ENCODE data around the gene LAMB3. TPM values are rescaled to one million over a fixed set of nuclear protein-coding genes. Genes with fewer than 3 reads are reported as not detected.

LAMB3 gene
- total RNA-seq, 2 donors from 2014 or later: 7.2 to 11.9 TPM

DNA sequence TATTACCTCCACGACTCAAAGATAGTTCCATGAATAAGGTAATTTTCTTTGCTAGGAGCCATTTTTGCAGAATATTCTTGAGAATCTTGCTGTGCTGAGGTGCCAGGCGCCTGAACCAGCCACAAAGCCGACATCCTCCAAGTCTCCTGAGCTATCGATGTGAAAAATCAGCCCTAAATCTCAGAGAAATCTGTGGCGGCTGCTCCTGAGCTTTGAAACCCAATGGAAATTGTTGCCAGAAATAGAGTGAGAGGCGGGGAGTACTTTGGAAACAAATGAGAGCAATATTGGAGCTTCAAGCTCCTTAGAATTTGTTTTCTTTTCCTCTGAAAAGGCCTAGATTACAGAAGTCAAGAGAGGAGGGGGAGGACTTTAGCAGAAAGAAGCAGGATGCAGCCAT, 62.4 kb downstream of the LAMB3 start:
- Mint-ChIP-seq H3K27ac (no peak overlapping the region), H3K4me1 (no peaks in the 10 kb centered on the region)

DNA sequence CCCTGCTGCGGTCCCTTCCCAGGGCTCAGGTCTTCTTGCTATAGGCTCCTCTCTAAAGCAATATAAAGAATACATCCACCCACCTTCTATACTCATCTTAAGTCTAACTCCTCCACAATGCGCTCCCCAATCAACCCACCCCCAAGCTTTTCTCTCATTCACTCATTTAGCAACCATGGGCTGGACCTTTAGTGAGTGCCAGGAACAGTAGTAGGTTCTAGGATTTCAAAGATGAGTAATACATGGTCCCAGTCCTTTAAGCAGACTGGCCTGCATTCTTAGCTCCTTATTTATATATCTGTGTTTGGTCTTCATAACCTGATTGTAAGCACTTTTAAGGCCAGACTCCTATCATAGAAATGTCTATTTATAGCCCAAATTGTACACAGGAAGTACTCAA, 62.8 kb downstream of the LAMB3 start:
- Mint-ChIP-seq H3K4me3 (no peak overlapping the region), H3K4me1 (no peaks in the 10 kb centered on the region), H3K36me3 (ENCODE audit: low read depth) (no peaks in the 10 kb centered on the region), H3K27ac (no peak overlapping the region), H3K27me3 (peaks cover 17% of the 10 kb centered on the region), H3K9me3 (no peaks in the 10 kb centered on the region)
- ATAC-seq (replicated peaks): peak; percentile 64

More for the DNA sequence above, 62.4 kb downstream of the LAMB3 start:
- peaks cover 17% of the 10 kb centered on the region for H3K27me3 Mint-ChIP-seq
- no peaks in the 10 kb centered on the region for H3K36me3 Mint-ChIP-seq (ENCODE audit: low read depth)
- H3K4me3 Mint-ChIP-seq: no peak overlapping the region
- no peaks in the 10 kb centered on the region for H3K9me3 Mint-ChIP-seq
- no peak for ATAC-seq (replicated peaks)

DNA sequence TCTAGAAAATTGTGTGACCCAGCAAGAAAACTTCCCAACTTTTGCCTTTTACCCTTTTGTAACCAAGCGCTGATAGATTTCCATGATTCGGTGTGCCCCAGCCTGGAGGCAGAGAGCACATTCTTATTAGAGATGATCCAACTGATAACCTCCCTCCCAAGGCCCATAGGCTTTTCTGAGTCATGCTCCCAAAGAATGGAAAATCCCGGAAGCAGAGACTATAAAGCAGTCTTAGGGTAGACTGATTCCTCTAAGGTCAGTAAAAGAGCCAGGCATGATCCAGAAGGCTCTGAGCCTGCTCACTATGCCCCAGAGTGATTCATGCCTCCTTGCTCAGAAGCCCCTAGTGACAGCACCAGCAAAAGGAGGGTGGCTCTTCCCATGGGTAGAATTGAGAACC, 64.4 kb downstream of the LAMB3 start:
- H3K27ac Mint-ChIP-seq: no peak overlapping the region
- H3K9me3 Mint-ChIP-seq: no peaks in the 10 kb centered on the region
- H3K4me3 Mint-ChIP-seq: no peak overlapping the region
- no peaks in the 10 kb centered on the region for H3K4me1 Mint-ChIP-seq
- peaks cover 14% of the 10 kb centered on the region for H3K27me3 Mint-ChIP-seq
- no peak for ATAC-seq (replicated peaks)
- H3K36me3 Mint-ChIP-seq (ENCODE audit: low read depth): no peaks in the 10 kb centered on the region

GRCh38 chr1:209586221-209586740, 65.9 kb downstream of the LAMB3 start:
- Mint-ChIP-seq H3K4me3 (no peak overlapping the region), H3K27ac (no peak overlapping the region), H3K9me3 (no peaks in the 10 kb centered on the region), H3K27me3 (peaks cover 14% of the 10 kb centered on the region), H3K4me1 (no peaks in the 10 kb centered on the region), H3K36me3 (ENCODE audit: low read depth) (no peaks in the 10 kb centered on the region)
- ATAC-seq (replicated peaks): no peak

- no peaks in the 10 kb centered on the region for H3K4me1 Mint-ChIP-seq
- H3K9me3 Mint-ChIP-seq: no peaks in the 10 kb centered on the region
- H3K36me3 Mint-ChIP-seq (ENCODE audit: low read depth): no peaks in the 10 kb centered on the region
- peak overlapping the region; percentile 2 for H3K4me3 Mint-ChIP-seq
- ATAC-seq (replicated peaks): no peak
- no peak overlapping the region for H3K27ac Mint-ChIP-seq
- peaks cover 14% of the 10 kb centered on the region for H3K27me3 Mint-ChIP-seq
These were observed 66.6 kb downstream of the LAMB3 start for GRCh38 chr1:209585672-209586071.

DNA sequence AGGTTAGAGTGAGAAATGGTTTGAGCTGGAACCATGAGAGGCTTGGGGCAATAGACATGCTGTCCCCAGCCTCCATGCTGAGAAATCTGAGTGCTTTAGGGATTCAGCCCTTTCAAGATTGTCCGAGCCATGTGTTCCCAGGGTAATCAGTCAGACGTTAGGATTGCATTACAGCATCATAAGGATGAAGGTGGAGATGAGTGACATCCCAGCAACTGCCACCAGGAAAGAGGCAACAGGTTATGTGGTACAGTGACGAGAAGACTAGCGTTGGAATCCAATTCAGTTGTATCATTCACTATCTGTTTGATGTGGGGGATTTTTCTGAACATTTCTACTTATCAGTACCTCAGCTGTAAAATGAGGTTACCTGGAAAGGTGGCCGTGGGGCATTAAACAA, 67.0 kb downstream of the LAMB3 start:
- Mint-ChIP-seq H3K27ac (no peak overlapping the region), H3K4me3 (peak overlapping the region; percentile 2), H3K9me3 (no peaks in the 10 kb centered on the region), H3K4me1 (no peaks in the 10 kb centered on the region), H3K27me3 (peaks cover 11% of the 10 kb centered on the region), H3K36me3 (ENCODE audit: low read depth) (no peaks in the 10 kb centered on the region)
- ATAC-seq (replicated peaks): no peak

- Mint-ChIP-seq H3K27me3 (peaks cover 10% of the 10 kb centered on the region), H3K4me1 (no peaks in the 10 kb centered on the region), H3K4me3 (no peak overlapping the region), H3K27ac (no peak overlapping the region), H3K36me3 (ENCODE audit: low read depth) (no peaks in the 10 kb centered on the region), H3K9me3 (no peaks in the 10 kb centered on the region)
- ATAC-seq (replicated peaks): no peak
These were observed 68.0 kb downstream of the LAMB3 start for GRCh38 chr1:209584231-209584672.

- H3K36me3 Mint-ChIP-seq (ENCODE audit: low read depth): no peaks in the 10 kb centered on the region
- no peak for ATAC-seq (replicated peaks)
- H3K9me3 Mint-ChIP-seq: no peaks in the 10 kb centered on the region
- H3K27me3 Mint-ChIP-seq: peaks cover 10% of the 10 kb centered on the region
- no peaks in the 10 kb centered on the region for H3K4me1 Mint-ChIP-seq
- no peak within 1 kb of the TSS for H3K4me3 Mint-ChIP-seq
- H3K27ac Mint-ChIP-seq: no peak within 1 kb of the TSS
These were observed 68.8 kb downstream of the LAMB3 start, which contains the start of gene CAMK1G for GRCh38 chr1:209583408-209583807. CAMK1G (plus strand) TSS chr1:209583714; CDS start chr1:209594984, 11,270 bp downstream.

- H3K27ac Mint-ChIP-seq: no peak overlapping the region
- no peak overlapping the region for H3K4me3 Mint-ChIP-seq
- no peak for ATAC-seq (replicated peaks)
- peaks cover 5% of the 10 kb centered on the region for H3K4me1 Mint-ChIP-seq
- no peaks in the 10 kb centered on the region for H3K36me3 Mint-ChIP-seq (ENCODE audit: low read depth)
- peaks cover 4% of the 10 kb centered on the region for H3K27me3 Mint-ChIP-seq
- no peaks in the 10 kb centered on the region for H3K9me3 Mint-ChIP-seq
These were observed 71.6 kb downstream of the LAMB3 start for GRCh38 chr1:209580577-209580976.

DNA sequence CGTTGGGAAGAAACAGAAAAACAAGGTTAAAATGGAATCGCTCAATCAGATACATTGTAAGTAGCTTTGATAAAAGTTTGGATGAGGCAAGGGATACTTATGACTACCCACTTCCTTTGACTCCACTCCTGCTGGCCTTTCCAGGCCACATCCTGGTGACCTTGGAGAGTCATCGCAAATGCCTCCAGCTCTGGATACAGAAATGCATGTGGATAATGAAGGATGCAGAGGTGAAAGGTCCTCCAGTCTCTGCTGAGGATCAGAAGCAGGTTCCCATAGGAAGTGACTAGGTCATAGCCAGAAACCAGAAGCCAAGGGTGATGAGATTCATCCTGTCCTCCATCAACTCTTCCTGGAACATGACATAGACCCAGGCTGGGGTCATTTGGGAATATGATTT, 74.9 kb downstream of the LAMB3 start:
- no peak overlapping the region for H3K4me3 Mint-ChIP-seq
- peaks cover 6% of the 10 kb centered on the region for H3K27me3 Mint-ChIP-seq
- no peaks in the 10 kb centered on the region for H3K9me3 Mint-ChIP-seq
- H3K27ac Mint-ChIP-seq: no peak overlapping the region
- H3K36me3 Mint-ChIP-seq (ENCODE audit: low read depth): no peaks in the 10 kb centered on the region
- ATAC-seq (replicated peaks): no peak
- H3K4me1 Mint-ChIP-seq: peaks cover 5% of the 10 kb centered on the region

GRCh38 chr1:209576392-209577197, 75.6 kb downstream of the LAMB3 start:
- Mint-ChIP-seq H3K27ac (no peak overlapping the region), H3K27me3 (peaks cover 6% of the 10 kb centered on the region), H3K36me3 (ENCODE audit: low read depth) (no peaks in the 10 kb centered on the region), H3K4me1 (peaks cover 5% of the 10 kb centered on the region), H3K4me3 (no peak overlapping the region), H3K9me3 (no peaks in the 10 kb centered on the region)
- peak; percentile 93 for ATAC-seq (replicated peaks)

DNA sequence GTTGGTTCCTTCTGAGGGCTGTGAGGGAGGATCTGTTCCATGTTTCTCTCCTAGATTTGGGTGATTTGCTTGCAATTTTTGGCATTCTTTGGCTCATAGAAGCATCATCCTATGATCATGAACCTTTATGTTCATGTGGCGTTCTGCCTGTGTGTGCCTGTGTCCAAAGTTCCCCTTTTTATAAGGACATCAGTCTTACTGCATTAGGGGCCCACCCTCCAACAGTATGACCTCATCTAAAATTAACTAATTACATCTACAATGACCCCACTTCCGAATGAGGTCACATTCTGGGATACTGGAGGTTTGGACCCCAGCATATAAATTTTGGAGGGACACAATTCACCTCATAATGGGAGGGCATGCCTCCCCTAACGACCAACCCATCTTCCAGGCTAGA, 81.5 kb downstream of the LAMB3 start:
- Mint-ChIP-seq H3K27me3 (peaks cover 8% of the 10 kb centered on the region), H3K4me3 (no peak overlapping the region), H3K4me1 (peaks cover 5% of the 10 kb centered on the region), H3K27ac (no peak overlapping the region), H3K36me3 (ENCODE audit: low read depth) (no peaks in the 10 kb centered on the region), H3K9me3 (no peaks in the 10 kb centered on the region)
- ATAC-seq (replicated peaks): no peak

- Mint-ChIP-seq H3K4me1 (peaks cover 5% of the 10 kb centered on the region), H3K4me3 (peak overlapping the region; percentile 47), H3K27me3 (peaks cover 8% of the 10 kb centered on the region)
These were observed 82.6 kb downstream of the LAMB3 start for GRCh38 chr1:209569455-209570207.

GRCh38 chr1:209567698-209568175, 84.5 kb downstream of the LAMB3 start:
- H3K4me3 Mint-ChIP-seq: no peak overlapping the region
- H3K9me3 Mint-ChIP-seq: no peaks in the 10 kb centered on the region
- peak; percentile 39 for ATAC-seq (replicated peaks)
- peaks cover 5% of the 10 kb centered on the region for H3K4me1 Mint-ChIP-seq
- peaks cover 15% of the 10 kb centered on the region for H3K27me3 Mint-ChIP-seq
- peak overlapping the region; percentile 46 for H3K27ac Mint-ChIP-seq
- H3K36me3 Mint-ChIP-seq (ENCODE audit: low read depth): no peaks in the 10 kb centered on the region

More at GRCh38 chr1:209569455-209570207, 82.6 kb downstream of the LAMB3 start:
- Mint-ChIP-seq H3K9me3 (no peaks in the 10 kb centered on the region), H3K27ac (peak overlapping the region; percentile 64), H3K36me3 (ENCODE audit: low read depth) (no peaks in the 10 kb centered on the region)
- peak; percentile 37 for ATAC-seq (replicated peaks)
